GM12801 (cell line): Measurements from ENCODE around the gene NIPAL4.

Experiments used
- TF ChIP-seq, protein P1 (sequence below): IDR thresholded peaks from one replicate; pipeline ENCODE4 v1.5.1; 2011; ENCODE audit warnings: control low read depth; ENCODE audit not compliant: insufficient read length; ENCODE audit errors: extremely low read depth

Gene NIPAL4

DNA sequence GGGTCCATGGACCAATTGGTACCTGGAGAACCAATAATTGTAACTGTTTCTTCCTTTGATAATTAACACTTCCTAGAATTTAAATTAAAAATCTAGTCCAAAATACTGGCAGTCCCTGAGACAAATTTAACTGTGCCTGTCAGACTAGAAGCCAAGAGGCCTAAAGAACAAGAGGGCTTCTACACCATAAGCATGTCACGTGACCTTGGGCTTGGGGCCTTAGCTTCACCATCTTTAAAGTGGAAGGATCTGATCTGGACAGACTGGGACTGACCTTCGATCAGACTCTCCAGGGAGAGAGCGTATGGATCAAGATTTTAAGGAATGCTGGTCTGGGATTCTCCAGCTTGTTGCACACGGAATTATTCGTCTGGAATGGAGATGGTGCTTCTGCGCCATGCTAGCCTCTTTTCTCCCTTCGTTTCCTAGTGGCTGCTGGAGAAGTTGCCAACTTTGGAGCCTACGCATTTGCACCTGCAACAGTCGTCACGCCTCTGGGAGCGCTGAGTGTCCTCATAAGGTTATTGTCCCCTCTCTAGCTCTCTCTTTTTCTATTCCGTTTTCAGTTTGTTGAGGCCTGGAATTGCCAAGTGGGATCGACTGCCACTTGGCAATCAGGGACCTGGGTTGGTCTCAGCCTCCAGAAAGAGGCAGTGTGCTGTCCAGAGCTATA, 8.4 kb downstream of the NIPAL4 start:
- TF ChIP-seq, protein P1, sequence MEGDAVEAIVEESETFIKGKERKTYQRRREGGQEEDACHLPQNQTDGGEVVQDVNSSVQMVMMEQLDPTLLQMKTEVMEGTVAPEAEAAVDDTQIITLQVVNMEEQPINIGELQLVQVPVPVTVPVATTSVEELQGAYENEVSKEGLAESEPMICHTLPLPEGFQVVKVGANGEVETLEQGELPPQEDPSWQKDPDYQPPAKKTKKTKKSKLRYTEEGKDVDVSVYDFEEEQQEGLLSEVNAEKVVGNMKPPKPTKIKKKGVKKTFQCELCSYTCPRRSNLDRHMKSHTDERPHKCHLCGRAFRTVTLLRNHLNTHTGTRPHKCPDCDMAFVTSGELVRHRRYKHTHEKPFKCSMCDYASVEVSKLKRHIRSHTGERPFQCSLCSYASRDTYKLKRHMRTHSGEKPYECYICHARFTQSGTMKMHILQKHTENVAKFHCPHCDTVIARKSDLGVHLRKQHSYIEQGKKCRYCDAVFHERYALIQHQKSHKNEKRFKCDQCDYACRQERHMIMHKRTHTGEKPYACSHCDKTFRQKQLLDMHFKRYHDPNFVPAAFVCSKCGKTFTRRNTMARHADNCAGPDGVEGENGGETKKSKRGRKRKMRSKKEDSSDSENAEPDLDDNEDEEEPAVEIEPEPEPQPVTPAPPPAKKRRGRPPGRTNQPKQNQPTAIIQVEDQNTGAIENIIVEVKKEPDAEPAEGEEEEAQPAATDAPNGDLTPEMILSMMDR: no peak

- TF ChIP-seq, protein P1: no peak
Observed at GRCh38 chr5:157469073-157469472, 9.1 kb downstream of the NIPAL4 start.

DNA sequence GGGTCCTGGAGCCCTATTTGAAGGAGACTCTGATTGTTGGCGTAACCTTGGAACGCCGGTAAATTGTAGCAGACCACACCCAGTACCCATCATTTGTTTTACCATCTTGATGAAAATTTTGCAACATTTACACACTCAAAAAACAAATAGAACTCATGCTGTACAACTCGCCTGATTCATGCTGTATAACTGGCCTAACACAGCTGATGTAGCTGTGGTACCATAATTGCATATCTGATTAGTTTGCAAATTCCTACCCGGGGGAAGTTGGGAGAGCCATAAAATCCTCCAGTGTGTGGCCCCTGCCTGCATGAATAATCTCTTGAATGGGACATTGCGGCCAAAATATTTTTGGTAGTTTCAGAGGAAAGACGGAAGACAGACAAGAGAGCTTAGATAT, 9.7 kb downstream of the NIPAL4 start:
- TF ChIP-seq, protein P1: no peak

DNA sequence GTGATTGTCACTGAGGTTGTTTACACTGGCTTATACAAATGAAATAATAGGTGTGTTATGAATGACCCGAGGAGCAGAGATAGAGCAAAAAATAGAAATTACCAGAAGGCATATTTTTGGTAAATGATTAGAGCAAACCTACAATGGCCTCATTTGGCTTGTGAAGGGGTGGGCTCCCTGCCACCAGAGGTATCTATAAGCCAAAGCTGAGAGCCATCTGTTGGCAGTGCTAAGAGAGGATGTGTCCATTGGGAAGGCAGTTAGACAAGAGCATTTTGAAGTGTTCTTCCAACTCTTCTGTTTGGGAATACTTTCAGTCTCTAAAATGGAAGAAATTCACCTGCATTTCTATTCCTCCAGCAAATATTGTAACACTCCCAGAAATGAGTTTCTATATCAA, 10.6 kb downstream of the NIPAL4 start:
- TF ChIP-seq, protein P1: no peak

DNA sequence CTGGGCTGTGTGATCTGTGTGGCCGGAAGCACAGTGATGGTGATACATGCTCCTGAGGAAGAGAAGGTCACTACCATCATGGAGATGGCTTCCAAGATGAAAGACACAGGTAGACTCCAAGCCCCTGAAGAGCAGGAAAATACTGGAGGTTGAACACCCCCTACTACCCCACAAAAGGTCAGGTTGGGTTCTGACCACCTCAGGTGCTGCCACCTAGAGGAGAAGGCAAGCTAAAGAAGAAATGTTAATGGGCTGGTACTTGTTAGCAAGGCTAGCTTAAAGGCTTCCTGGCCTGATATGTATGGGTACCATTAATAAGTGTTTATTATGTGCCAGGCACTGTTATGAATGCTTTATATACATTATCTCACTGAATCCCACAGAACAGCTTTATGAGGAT, 11.7 kb downstream of the NIPAL4 start:
- TF ChIP-seq, protein P1: no peak

- TF ChIP-seq, protein P1: no peak
Observed at GRCh38 chr5:157473383-157474320, 13.6 kb downstream of the NIPAL4 start.

- TF ChIP-seq, protein P1: no peak
Observed at GRCh38 chr5:157475432-157475831, 15.4 kb downstream of the NIPAL4 start.
